Heart left ventricle (tissue), 16 donors: ENCODE results near the gene C6orf132. TPM values are rescaled to one million over a fixed set of nuclear protein-coding genes. Genes with fewer than 3 reads are reported as not detected.

ENCODE experiments used
- ATAC-seq, 4 donors: fragments of 200-7000 bp; cut with Tn5 transposase; one replicate each; pipeline ENCODE4 v1.9.1; 2020 to 2022; ENCODE audit warnings: moderate library complexity in 4 of 4, mild to moderate bottlenecking in 3 of 4, moderate number of reproducible peaks in 1 of 4
- DNase-seq, 5 donors: peaks; one replicate each; pipeline ENCODE4 v3.0.0-alpha.2; 2020
- H3K27ac ChIP-seq, 12 donors: fragments of 200-600 bp; sonication (generic) in 4 of 12; one replicate each; pipeline versions ENCODE4 v1.5.0 to v1.8.0; 2016 to 2022; ENCODE audit warnings: mild to moderate bottlenecking in 2 of 12
- H3K27me3 ChIP-seq, 9 donors: fragments of 200-600 bp; sonication (generic) in 2 of 9; one replicate each; pipeline versions ENCODE4 v1.5.1 to v1.8.0; 2016 to 2022; ENCODE audit warnings: mild to moderate bottlenecking in 3 of 9
- H3K36me3 ChIP-seq, 9 donors: fragments of 200-600 bp; sonication (generic) in 2 of 9; one replicate each; pipeline versions ENCODE4 v1.5.0 to v1.8.0; 2018 to 2022; ENCODE audit warnings: mild to moderate bottlenecking in 2 of 9
- H3K4me1 ChIP-seq, 12 donors: fragments of 200-600 bp; sonication (generic) in 4 of 12; one replicate each; pipeline versions ENCODE4 v1.5.0 to v1.8.0; 2016 to 2022; ENCODE audit warnings: mild to moderate bottlenecking in 3 of 12
- H3K4me3 ChIP-seq, 12 donors: fragments of 200-600 bp; sonication (generic) in 4 of 12; one replicate each; pipeline versions ENCODE4 v1.5.0 to v1.8.0; 2017 to 2022; ENCODE audit warnings: mild to moderate bottlenecking in 9 of 12, moderate library complexity in 4 of 12
- H3K9me3 ChIP-seq, 12 donors: fragments of 200-600 bp; sonication (generic) in 4 of 12; one replicate each; pipeline versions ENCODE4 v1.5.0 to v1.8.0; 2016 to 2022; ENCODE audit warnings: mild to moderate bottlenecking in 1 of 12
- POLR2A ChIP-seq, 2 donors: fragments of 450-650 bp; IDR thresholded peaks; one replicate each; pipeline ENCODE4 v1.6.1; 2017; ENCODE audit warnings: antibody characterized with exemption in 2 of 2, mild to moderate bottlenecking in 2 of 2, moderate library complexity in 2 of 2
- WGBS, 4 donors: extraction: QIAGEN DNeasy Blood & Tissue Kit in 2 of 4; methylation state at CpG; one replicate each; pipeline versions ENCODE4 v1.1.5 to v1.1.7; 2013 to 2018; 5-methylcytosine and 5-hydroxymethylcytosine counted together
- intact Hi-C, 10 donors: fragments of 100-400 bp; cut with DNase I; formaldehyde crosslinking; loops; one replicate each; pipeline versions ENCODE4 v1.11.1 to v1.14.2; 2022
- polyA plus RNA-seq, 2 donors: library from polyadenylated mRNA; stranded (reverse); fragments of 200-250 nt; gene quantifications; one replicate each; pipeline ENCODE4 v1.2.3, GENCODE V29; 2013
- total RNA-seq, 9 donors: library from RNA; depleted of rRNA in 2 of 9; stranded (reverse); fragments of >200 nt in 2 of 9; fragmentation: NEBNext Ultra II Directional in 3 of 9; extraction: Animal tissue kit (Norgen Biotek cat#: 25700) in 3 of 9; gene quantifications; one replicate each; pipeline versions ENCODE4 v1.1.0 to v1.2.4, GENCODE V29; 2016 to 2023
- TF ChIP-seq, protein P1 (sequence below), 12 donors: fragments of 200-600 bp; sonication (generic) in 4 of 12; IDR thresholded peaks; one replicate each; pipeline versions ENCODE4 v1.5.0 to v1.8.0; 2018 to 2022; ENCODE audit warnings: antibody characterized with exemption in 12 of 12, mild to moderate bottlenecking in 5 of 12
- donor health status: ischemic (EF 13 %, LVEDD 7.1; RV severe dilation, severe dysfunction).
- donor health status: healthy with polysubstance abuse.
- donor health status: DM: no; HTN: yes; CAD: no.
- donor health status: DM: no; HTN: no; CAD: no.
- donor health status: ischemic (EF 25% LVEDD 6.9; RV normal size, moderate dysfunction).
- donor health status: ischemic (EF 25% LVEDD 5.7; RV mildly dilated, moderate dysfunction).
- donor health status: healthy.
- donor health status: DM: yes; HTN: yes; CAD: no.
- donor health status: ischemic (EF 35%, LVEDD 5.7; RV mildly dilated, moderate dysfunction).
- donor health status: nonischemic (EF 11% LVEDD 7.7; RV severe dilation, severe dysfunction).
- donor health status: DM: yes; HTN: yes; CAD: no.
- donor health status: PGD.
- donor health status: ischemic (EF 29% LVEDD 5.4; RV normal size, mild dysfunction).
- donor health status: nonischemic (EF 23%, LVEDD 6.1; RV moderate dilation, normal function).

Gene C6orf132
- total and polyA plus RNA-seq, 11 donors: 0.30 to 5.7 (median 2.2) TPM

DNA sequence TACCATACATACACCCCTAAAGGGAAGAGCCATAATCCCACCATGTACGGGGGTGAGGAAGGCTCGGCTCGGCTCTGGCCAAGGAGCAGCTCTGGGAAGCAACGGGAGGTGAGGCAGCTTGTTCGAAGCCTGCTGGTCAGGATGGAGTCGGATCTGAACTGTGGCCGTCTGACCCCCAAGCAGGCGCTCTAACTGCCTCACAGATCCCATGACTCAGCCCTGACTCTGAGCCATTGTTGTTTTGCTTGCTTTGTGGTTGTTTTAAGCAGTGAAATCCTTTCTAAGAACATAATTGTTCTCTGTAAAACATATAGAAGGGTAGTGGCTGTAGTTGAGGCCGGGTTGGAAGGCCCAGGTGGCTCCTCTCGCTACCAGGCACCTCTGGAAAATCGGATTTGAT lies 10.9 kb downstream of the C6orf132 start:
- peaks cover 0 to 15% (median 5%) of the 10 kb centered on the region in 12 donors for H3K4me1 ChIP-seq
- intact Hi-C loops: no loop called here
- 84 to 94% (median 91%) methylated on average over 11 of the region's 11 CpGs for WGBS, 4 donors
- TF ChIP-seq POLR2A (IDR thresholded peaks at IDR 0.05): no peak
- TF ChIP-seq, protein P1, sequence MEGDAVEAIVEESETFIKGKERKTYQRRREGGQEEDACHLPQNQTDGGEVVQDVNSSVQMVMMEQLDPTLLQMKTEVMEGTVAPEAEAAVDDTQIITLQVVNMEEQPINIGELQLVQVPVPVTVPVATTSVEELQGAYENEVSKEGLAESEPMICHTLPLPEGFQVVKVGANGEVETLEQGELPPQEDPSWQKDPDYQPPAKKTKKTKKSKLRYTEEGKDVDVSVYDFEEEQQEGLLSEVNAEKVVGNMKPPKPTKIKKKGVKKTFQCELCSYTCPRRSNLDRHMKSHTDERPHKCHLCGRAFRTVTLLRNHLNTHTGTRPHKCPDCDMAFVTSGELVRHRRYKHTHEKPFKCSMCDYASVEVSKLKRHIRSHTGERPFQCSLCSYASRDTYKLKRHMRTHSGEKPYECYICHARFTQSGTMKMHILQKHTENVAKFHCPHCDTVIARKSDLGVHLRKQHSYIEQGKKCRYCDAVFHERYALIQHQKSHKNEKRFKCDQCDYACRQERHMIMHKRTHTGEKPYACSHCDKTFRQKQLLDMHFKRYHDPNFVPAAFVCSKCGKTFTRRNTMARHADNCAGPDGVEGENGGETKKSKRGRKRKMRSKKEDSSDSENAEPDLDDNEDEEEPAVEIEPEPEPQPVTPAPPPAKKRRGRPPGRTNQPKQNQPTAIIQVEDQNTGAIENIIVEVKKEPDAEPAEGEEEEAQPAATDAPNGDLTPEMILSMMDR (IDR thresholded peaks at IDR 0.05): no peak
- H3K4me3 ChIP-seq: no peak overlapping the region
- no peaks in the 10 kb centered on the region for H3K27me3 ChIP-seq
- no peaks in the 10 kb centered on the region for H3K36me3 ChIP-seq
- H3K27ac ChIP-seq: no peak overlapping the region
- DNase-seq (no peak), ATAC-seq (no peak)
- H3K9me3 ChIP-seq: no peaks in the 10 kb centered on the region

DNA sequence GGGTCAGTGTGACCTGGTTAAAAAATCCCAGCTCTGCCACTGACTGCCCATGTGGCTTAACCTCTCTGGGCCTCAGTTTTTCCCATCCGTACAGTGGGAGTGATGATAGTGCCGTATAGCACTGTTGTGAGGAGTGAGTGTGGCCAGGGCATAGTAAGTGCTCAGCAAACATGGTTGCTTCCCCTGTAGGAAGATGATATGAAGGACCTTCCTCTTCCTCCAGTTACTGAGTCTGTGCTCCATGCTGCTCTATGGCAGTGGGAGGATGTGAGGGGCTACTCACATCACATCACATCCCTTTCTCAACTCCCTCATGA lies 13.1 kb downstream of the C6orf132 start:
- no peaks in the 10 kb centered on the region for H3K27me3 ChIP-seq
- TF ChIP-seq POLR2A (IDR thresholded peaks at IDR 0.05): no peak
- TF ChIP-seq, protein P1 (IDR thresholded peaks at IDR 0.05): no peak
- H3K4me1 ChIP-seq: peaks cover 0 to 17% (median 5%) of the 10 kb centered on the region in 12 donors
- DNase-seq (no peak), ATAC-seq (peak in 3 of 4 donors; percentile 6 to 22 (median 7))
- intact Hi-C loops: no loop called here
- 66 to 91% (median 84%) methylated on average over 2 of the region's 2 CpGs for WGBS, 4 donors
- H3K4me3 ChIP-seq: no peak overlapping the region
- no peaks in the 10 kb centered on the region for H3K9me3 ChIP-seq
- H3K27ac ChIP-seq: peak overlapping the region in 3 of 12 donors; percentile 41 to 46 (median 42)
- no peaks in the 10 kb centered on the region for H3K36me3 ChIP-seq

- Histone ChIP-seq H3K4me1 (peaks cover 0 to 22% (median 5%) of the 10 kb centered on the region in 12 donors), H3K9me3 (no peaks in the 10 kb centered on the region), H3K4me3 (no peak overlapping the region), H3K36me3 (no peaks in the 10 kb centered on the region), H3K27ac (peak overlapping the region in 4 of 12 donors; percentile 22 to 46 (median 42)), H3K27me3 (no peaks in the 10 kb centered on the region)
- TF ChIP-seq POLR2A (IDR thresholded peaks at IDR 0.05): no peak
- TF ChIP-seq, protein P1 (IDR thresholded peaks at IDR 0.05): peak in 1 of 12 donors; percentile 18
- intact Hi-C loops: no loop called here
- peak; percentile 34 to 66 (median 51) for ATAC-seq
- 51 to 68% (median 59%) methylated on average over 18 to 25 of the region's 25 CpGs for WGBS, 4 donors
- peak in 1 of 5 donors; percentile 62 for DNase-seq
Observed at GRCh38 chr6:42128460-42129359, 13.7 kb downstream of the C6orf132 start.

DNA sequence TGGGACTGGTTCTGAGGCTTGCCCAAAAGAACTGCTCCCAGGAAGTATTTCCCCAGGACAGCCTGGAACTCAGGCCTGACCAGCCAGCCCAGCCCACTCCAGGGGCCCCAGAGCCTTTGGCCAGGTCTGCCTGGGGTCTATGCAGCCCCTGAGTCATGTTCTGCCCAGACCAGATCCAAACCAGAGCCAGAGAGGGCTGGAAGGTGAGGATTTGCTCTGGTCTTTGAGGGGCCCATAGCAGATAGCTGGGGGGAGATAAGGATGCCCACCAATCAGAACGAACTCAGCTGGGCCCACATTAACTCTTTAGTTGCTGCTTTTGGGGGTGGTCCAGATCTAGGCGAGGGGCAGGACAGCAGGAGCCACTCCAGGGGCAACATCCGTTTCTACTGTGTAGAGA lies 16.8 kb downstream of the C6orf132 start:
- TF ChIP-seq POLR2A (IDR thresholded peaks at IDR 0.05): no peak
- TF ChIP-seq, protein P1 (IDR thresholded peaks at IDR 0.05): no peak
- Histone ChIP-seq H3K27me3 (no peaks in the 10 kb centered on the region), H3K4me1 (peaks cover 0 to 24% (median 5%) of the 10 kb centered on the region in 12 donors), H3K9me3 (no peaks in the 10 kb centered on the region), H3K36me3 (no peaks in the 10 kb centered on the region), H3K4me3 (no peak overlapping the region), H3K27ac (no peak overlapping the region)
- 72 to 79% (median 77%) methylated on average over 3 of the region's 3 CpGs for WGBS, 4 donors
- ATAC-seq (no peak), DNase-seq (no peak)
- intact Hi-C loops: no loop called here
